SK-N-SH treated with all-trans-retinoic acid at 6 μM for 48 hours (cell line): ENCODE results near the gene IGF1R.

Experiments used
- ATAC-seq: fragments of 200-7000 bp; cut with Tn5 transposase; 3 replicates; pipeline ENCODE4 v1.9.1; 2020; ENCODE audit warnings: mild to moderate bottlenecking, moderate library complexity
- ARNTL ChIP-seq: fragments of 450-650 bp; formaldehyde crosslinking; IDR thresholded peaks from 2 replicates; pipeline ENCODE4 v1.5.0; 2020; ENCODE audit warnings: low read depth, mild to moderate bottlenecking, moderate library complexity, borderline replicate concordance
- BACH2 ChIP-seq: fragments of 250-450 bp; sonication (Bioruptor Pico); IDR thresholded peaks from 2 replicates; pipeline ENCODE4 v1.9.0; 2021; ENCODE audit warnings: mild to moderate bottlenecking, borderline replicate concordance
- CSDC2 ChIP-seq: fragments of 250-450 bp; sonication (Bioruptor Pico); IDR thresholded peaks from 2 replicates; pipeline ENCODE4 v1.5.0; 2020; ENCODE audit warnings: mild to moderate bottlenecking, moderate library complexity
- ESRRG ChIP-seq: fragments of 250-450 bp; sonication (Bioruptor Pico); IDR thresholded peaks from 2 replicates; pipeline ENCODE4 v1.6.1; 2021; ENCODE audit warnings: mild to moderate bottlenecking
- GLIS3 ChIP-seq: fragments of 250-450 bp; sonication (Bioruptor Pico); IDR thresholded peaks from 2 replicates; pipeline ENCODE4 v1.5.0; 2020; ENCODE audit warnings: mild to moderate bottlenecking, moderate library complexity
- OSR1 ChIP-seq: fragments of 250-450 bp; sonication (Bioruptor Pico); IDR thresholded peaks from 2 replicates; pipeline ENCODE4 v1.8.0; 2022; ENCODE audit warnings: moderate library complexity, mild to moderate bottlenecking, inconsistent platforms
- PPARA ChIP-seq: fragments of 250-450 bp; sonication (Bioruptor Pico); IDR thresholded peaks from 2 replicates; pipeline ENCODE4 v1.5.0; 2020; ENCODE audit warnings: mild to moderate bottlenecking, borderline replicate concordance
- RARB ChIP-seq: fragments of 250-450 bp; sonication (Bioruptor Pico); IDR thresholded peaks from 2 replicates; pipeline ENCODE4 v1.8.0; 2021; ENCODE audit warnings: mild to moderate bottlenecking, moderate library complexity
- SNAI2 ChIP-seq: fragments of 250-450 bp; sonication (Bioruptor Pico); IDR thresholded peaks from 2 replicates; pipeline ENCODE4 v1.5.0; 2020; ENCODE audit warnings: mild to moderate bottlenecking, moderate library complexity
- TCF4 ChIP-seq: fragments of 250-450 bp; sonication (Bioruptor Pico); IDR thresholded peaks from 2 replicates; pipeline ENCODE4 v1.8.0; 2021; ENCODE audit warnings: mild to moderate bottlenecking, moderate library complexity, borderline replicate concordance
- TOX ChIP-seq: fragments of 250-450 bp; sonication (Bioruptor Pico); IDR thresholded peaks from 2 replicates; pipeline ENCODE4 v1.8.0; 2021; ENCODE audit warnings: mild to moderate bottlenecking, moderate library complexity, borderline replicate concordance
- ZC3H10 ChIP-seq: fragments of 250-450 bp; sonication (Bioruptor Pico); IDR thresholded peaks from 2 replicates; pipeline ENCODE4 v1.5.1; 2021; ENCODE audit warnings: mild to moderate bottlenecking, moderate library complexity
- ZFP3 ChIP-seq: fragments of 250-450 bp; sonication (Bioruptor Pico); IDR thresholded peaks from 2 replicates; pipeline ENCODE4 v1.5.0; 2020; ENCODE audit warnings: mild to moderate bottlenecking, moderate library complexity
- ZFP30 ChIP-seq: fragments of 450-650 bp; formaldehyde crosslinking; IDR thresholded peaks from 2 replicates; pipeline ENCODE4 v1.5.0; 2022; ENCODE audit warnings: mild to moderate bottlenecking, moderate library complexity
- ZNF565 ChIP-seq: fragments of 450-650 bp; formaldehyde crosslinking; conservative IDR thresholded peaks from 2 replicates; pipeline ENCODE4 v1.5.0; 2020; ENCODE audit warnings: low read depth, mild to moderate bottlenecking, moderate library complexity
- ZNF70 ChIP-seq: fragments of 450-650 bp; formaldehyde crosslinking; IDR thresholded peaks from 2 replicates; pipeline ENCODE4 v1.5.0; 2020; ENCODE audit warnings: mild to moderate bottlenecking, moderate library complexity
- ZNF8 ChIP-seq: fragments of 450-650 bp; formaldehyde crosslinking; IDR thresholded peaks from 2 replicates; pipeline ENCODE4 v1.5.0; 2020; ENCODE audit warnings: mild to moderate bottlenecking, moderate library complexity
- TF ChIP-seq, protein P1 (sequence below): fragments of 250-450 bp; sonication (Bioruptor Pico); IDR thresholded peaks from 2 replicates; pipeline ENCODE4 v1.5.1; 2020; ENCODE audit warnings: low read depth, mild to moderate bottlenecking, moderate library complexity
- TF ChIP-seq, protein P2 (sequence below): fragments of 250-450 bp; sonication (Bioruptor Pico); IDR thresholded peaks from 2 replicates; pipeline ENCODE4 v1.8.0; 2021; ENCODE audit warnings: low read depth, mild to moderate bottlenecking, moderate library complexity, borderline replicate concordance
- TF ChIP-seq, protein P3 (sequence below): fragments of 250-450 bp; sonication (Bioruptor Pico); IDR thresholded peaks from 2 replicates; pipeline ENCODE4 v1.8.0; 2020; ENCODE audit warnings: mild to moderate bottlenecking, moderate library complexity, borderline replicate concordance
- TF ChIP-seq, protein P4 (sequence below): fragments of 250-450 bp; sonication (Bioruptor Pico); IDR thresholded peaks from 2 replicates; pipeline ENCODE4 v1.5.1; 2021; ENCODE audit warnings: mild to moderate bottlenecking, moderate library complexity

IGF1R gene

DNA sequence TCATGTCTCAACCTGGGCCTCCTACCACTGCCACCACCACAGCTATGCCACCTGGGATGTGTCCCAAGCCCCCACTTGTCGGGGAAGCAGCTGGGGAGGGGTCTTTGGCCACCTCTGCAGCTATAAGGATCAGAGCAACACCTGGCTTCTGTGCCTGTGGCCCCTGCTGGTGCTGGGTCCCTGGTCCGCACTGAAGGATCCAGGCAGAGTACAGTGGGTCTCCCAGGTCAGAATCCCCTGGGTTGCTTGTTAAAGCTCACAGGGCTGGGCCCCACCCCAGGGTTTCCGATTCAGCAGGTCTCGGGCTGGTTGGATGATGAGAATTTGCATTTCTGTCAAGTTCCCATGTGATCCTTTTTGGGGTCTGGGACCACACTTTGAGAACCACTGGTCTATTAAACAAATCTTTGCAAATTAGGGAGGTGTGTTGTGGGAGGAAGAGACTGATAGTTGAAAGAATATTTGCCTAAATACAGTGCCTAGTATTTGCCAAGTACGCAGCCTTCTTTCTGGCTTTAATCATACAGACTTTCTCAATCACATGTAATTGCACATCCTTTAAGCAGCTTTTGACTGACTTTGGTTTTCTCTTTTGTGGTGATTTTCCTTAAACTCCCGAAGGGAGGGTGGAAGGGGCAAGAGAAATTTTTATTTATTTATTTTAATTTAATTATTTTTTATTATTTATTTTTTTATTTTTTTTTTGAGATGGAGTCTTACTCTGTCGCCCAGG, 127.3 kb downstream of the IGF1R start:
- ATAC-seq, result no peak
- TF ChIP-seq RARB (CRISPR knock-in tag), result no peak

DNA sequence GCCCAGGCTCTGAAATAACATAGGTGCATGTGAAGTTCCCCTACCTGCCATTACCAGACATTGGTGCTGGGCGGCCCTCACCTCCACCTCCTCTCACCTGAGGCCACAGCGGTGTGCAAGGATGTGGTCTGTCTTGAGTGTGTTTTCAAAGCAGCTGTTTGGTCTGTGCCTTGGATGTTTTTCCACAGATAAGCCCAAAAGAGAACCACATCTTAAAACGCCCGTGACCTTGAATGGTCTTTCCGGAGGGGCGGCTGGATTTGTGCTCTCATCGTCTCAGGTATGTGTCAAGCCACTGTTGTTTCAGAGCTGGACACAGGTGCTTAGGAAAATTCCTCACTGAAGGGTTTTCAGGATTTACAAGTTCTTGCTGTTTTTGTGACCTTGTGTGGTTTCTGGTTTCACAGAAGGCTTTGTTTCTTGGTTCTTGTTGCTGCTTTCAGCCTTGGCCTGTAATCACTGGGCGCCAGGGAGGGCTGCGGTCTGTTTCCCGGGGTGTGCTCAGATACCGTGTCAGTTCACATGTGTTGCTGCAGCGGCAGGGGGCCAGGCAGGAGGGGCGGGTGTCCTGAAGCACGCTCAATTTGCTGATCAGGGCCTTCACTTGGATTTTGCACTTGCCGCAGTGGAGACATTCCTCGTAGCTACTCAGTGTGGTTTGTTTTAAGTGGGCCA, 128.4 kb downstream of the IGF1R start:
- ATAC-seq, result no peak
- TF ChIP-seq SNAI2 (CRISPR knock-in tag) (no peak), CSDC2 (no peak), RARB (CRISPR knock-in tag) (no peak), ZFP30 (CRISPR knock-in tag) (no peak), ZNF565 (CRISPR knock-in tag) (no peak), GLIS3 (CRISPR knock-in tag) (no peak), PPARA (CRISPR knock-in tag) (no peak), ZNF70 (CRISPR knock-in tag) (no peak), ESRRG (CRISPR knock-in tag) (no peak), TCF4 (CRISPR knock-in tag) (no peak), OSR1 (CRISPR knock-in tag) (no peak), ZC3H10 (CRISPR knock-in tag) (no peak), TOX (CRISPR knock-in tag) (no peak), BACH2 (CRISPR knock-in tag) (no peak)
- TF ChIP-seq, protein P1, sequence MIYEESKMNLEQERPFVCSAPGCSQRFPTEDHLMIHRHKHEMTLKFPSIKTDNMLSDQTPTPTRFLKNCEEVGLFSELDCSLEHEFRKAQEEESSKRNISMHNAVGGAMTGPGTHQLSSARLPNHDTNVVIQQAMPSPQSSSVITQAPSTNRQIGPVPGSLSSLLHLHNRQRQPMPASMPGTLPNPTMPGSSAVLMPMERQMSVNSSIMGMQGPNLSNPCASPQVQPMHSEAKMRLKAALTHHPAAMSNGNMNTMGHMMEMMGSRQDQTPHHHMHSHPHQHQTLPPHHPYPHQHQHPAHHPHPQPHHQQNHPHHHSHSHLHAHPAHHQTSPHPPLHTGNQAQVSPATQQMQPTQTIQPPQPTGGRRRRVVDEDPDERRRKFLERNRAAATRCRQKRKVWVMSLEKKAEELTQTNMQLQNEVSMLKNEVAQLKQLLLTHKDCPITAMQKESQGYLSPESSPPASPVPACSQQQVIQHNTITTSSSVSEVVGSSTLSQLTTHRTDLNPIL, result no peak
- TF ChIP-seq, protein P2, sequence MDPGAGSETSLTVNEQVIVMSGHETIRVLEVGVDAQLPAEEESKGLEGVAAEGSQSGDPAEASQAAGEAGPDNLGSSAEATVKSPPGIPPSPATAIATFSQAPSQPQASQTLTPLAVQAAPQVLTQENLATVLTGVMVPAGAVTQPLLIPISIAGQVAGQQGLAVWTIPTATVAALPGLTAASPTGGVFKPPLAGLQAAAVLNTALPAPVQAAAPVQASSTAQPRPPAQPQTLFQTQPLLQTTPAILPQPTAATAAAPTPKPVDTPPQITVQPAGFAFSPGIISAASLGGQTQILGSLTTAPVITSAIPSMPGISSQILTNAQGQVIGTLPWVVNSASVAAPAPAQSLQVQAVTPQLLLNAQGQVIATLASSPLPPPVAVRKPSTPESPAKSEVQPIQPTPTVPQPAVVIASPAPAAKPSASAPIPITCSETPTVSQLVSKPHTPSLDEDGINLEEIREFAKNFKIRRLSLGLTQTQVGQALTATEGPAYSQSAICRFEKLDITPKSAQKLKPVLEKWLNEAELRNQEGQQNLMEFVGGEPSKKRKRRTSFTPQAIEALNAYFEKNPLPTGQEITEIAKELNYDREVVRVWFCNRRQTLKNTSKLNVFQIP (CRISPR knock-in tag), result no peak
- TF ChIP-seq, protein P3, sequence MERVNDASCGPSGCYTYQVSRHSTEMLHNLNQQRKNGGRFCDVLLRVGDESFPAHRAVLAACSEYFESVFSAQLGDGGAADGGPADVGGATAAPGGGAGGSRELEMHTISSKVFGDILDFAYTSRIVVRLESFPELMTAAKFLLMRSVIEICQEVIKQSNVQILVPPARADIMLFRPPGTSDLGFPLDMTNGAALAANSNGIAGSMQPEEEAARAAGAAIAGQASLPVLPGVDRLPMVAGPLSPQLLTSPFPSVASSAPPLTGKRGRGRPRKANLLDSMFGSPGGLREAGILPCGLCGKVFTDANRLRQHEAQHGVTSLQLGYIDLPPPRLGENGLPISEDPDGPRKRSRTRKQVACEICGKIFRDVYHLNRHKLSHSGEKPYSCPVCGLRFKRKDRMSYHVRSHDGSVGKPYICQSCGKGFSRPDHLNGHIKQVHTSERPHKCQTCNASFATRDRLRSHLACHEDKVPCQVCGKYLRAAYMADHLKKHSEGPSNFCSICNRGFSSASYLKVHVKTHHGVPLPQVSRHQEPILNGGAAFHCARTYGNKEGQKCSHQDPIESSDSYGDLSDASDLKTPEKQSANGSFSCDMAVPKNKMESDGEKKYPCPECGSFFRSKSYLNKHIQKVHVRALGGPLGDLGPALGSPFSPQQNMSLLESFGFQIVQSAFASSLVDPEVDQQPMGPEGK (CRISPR knock-in tag), result no peak

DNA sequence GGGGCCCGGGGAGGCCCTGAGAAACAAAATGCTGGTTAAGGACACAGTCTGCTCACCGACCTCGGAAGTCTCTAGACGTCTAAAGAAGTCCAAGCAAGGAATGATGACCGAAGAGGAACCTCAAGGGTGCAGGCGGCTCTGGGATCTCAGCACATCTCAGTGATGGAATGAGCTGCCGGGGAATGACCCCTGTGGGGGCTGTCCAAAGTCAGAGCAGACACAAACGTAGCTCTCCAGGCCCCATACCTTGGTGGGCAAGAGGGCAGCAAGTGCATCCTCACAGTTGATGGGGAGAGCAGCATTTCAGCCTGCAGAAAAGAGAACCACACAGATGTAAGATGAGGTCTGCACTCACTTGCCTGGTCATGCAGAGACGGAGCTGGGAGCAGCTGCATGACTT, 129.1 kb downstream of the IGF1R start:
- no peak for ATAC-seq
- TF ChIP-seq OSR1 (CRISPR knock-in tag) (no peak), GLIS3 (CRISPR knock-in tag) (no peak), TCF4 (CRISPR knock-in tag) (no peak), ZNF8 (CRISPR knock-in tag) (no peak), ZFP3 (CRISPR knock-in tag) (no peak), ARNTL (CRISPR knock-in tag) (no peak), ZC3H10 (CRISPR knock-in tag) (no peak), ZFP30 (CRISPR knock-in tag) (no peak), PPARA (CRISPR knock-in tag) (no peak), ZNF70 (CRISPR knock-in tag) (no peak), RARB (CRISPR knock-in tag) (no peak), ESRRG (CRISPR knock-in tag) (no peak), BACH2 (CRISPR knock-in tag) (no peak), SNAI2 (CRISPR knock-in tag) (no peak)
- TF ChIP-seq, protein P4, sequence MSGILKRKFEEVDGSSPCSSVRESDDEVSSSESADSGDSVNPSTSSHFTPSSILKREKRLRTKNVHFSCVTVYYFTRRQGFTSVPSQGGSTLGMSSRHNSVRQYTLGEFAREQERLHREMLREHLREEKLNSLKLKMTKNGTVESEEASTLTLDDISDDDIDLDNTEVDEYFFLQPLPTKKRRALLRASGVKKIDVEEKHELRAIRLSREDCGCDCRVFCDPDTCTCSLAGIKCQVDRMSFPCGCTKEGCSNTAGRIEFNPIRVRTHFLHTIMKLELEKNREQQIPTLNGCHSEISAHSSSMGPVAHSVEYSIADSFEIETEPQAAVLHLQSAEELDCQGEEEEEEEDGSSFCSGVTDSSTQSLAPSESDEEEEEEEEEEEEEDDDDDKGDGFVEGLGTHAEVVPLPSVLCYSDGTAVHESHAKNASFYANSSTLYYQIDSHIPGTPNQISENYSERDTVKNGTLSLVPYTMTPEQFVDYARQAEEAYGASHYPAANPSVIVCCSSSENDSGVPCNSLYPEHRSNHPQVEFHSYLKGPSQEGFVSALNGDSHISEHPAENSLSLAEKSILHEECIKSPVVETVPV (CRISPR knock-in tag), result no peak
- TF ChIP-seq, protein P3 (CRISPR knock-in tag), result no peak
- TF ChIP-seq, protein P2 (CRISPR knock-in tag), result no peak
- TF ChIP-seq, protein P1, result no peak
